RWPE1 (cell line): Measurements from ENCODE around the gene CNGB1.

ENCODE experiments used
- CTCF ChIA-PET: fragments of 350-600 bp; sonication (Branson Sonifier 250); formaldehyde crosslinking; extraction: SDS; loops from one replicate; lab custom pipeline; 2021; lab: Yijun Ruan, JAX
- POLR2A ChIA-PET: fragments of 400-600 bp; formaldehyde crosslinking; extraction: SDS; loops from one replicate; lab custom pipeline; 2020; ENCODE audit warnings: antibody characterized with exemption; ENCODE audit not compliant: low non-redundant PET; lab: Yijun Ruan, JAX
- DNase-seq: peaks from one replicate; pipeline ENCODE4 v3.0.0; 2012; ENCODE audit warnings: low spot score
- H3K27ac ChIP-seq: fragments of 450-650 bp; 2 replicates; pipeline ENCODE4 v1.5.1; 2017
- CTCF ChIP-seq: fragments of 450-650 bp; conservative IDR thresholded peaks from 2 replicates; pipeline ENCODE4 v1.5.1; 2017; ENCODE audit warnings: low read depth, mild to moderate bottlenecking

Gene CNGB1

GRCh38 chr16:57915811-57916488, 55.0 kb downstream of the CNGB1 start:
- TF ChIP-seq CTCF = no peak
- peak overlapping the region; percentile 55; the same call in 1 of the 2 replicates for H3K27ac ChIP-seq
- DNase-seq = no peak
- ChIA-PET CTCF (no interaction called here), POLR2A (no interaction called here)

- ChIA-PET POLR2A (no interaction called here), CTCF (no interaction called here)
- TF ChIP-seq CTCF = no peak
- H3K27ac ChIP-seq = no peak overlapping the region
- DNase-seq = no peak
These were observed 55.7 kb downstream of the CNGB1 start for GRCh38 chr16:57915267-57915666.

- no peak for TF ChIP-seq CTCF
- no peak for DNase-seq
- H3K27ac ChIP-seq = no peak overlapping the region
- ChIA-PET CTCF (interaction anchor here (0.9 kb wide), 1 partner anchor 16 kb away, joined by 3 read pairs; no protein-coding TSS in a partner anchor), POLR2A (no interaction called here)
These were observed 56.4 kb downstream of the CNGB1 start for GRCh38 chr16:57914244-57915173.

GRCh38 chr16:57912529-57913260, 58.2 kb downstream of the CNGB1 start:
- ChIA-PET CTCF (interaction anchor here (0.7 kb wide), 1 partner anchor 481 kb away, joined by 3 read pairs; no protein-coding TSS in a partner anchor), POLR2A (no interaction called here)
- no peak for TF ChIP-seq CTCF
- no peak for DNase-seq
- no peak overlapping the region for H3K27ac ChIP-seq

GRCh38 chr16:57911743-57912142, 59.2 kb downstream of the CNGB1 start:
- peak; percentile 46 for DNase-seq
- ChIA-PET CTCF (interaction anchor here (0.7 to 1.2 kb wide), 2 partner anchors 41 to 482 kb away, joined by 3 to 4 read pairs; no protein-coding TSS in a partner anchor), POLR2A (no interaction called here)
- H3K27ac ChIP-seq = peak overlapping the region; percentile 46
- no peak for TF ChIP-seq CTCF

- H3K27ac ChIP-seq = peak overlapping the region; percentile 46
- TF ChIP-seq CTCF = no peak
- DNase-seq = no peak
- ChIA-PET POLR2A (no interaction called here), CTCF (interaction anchor here (1.2 kb wide), 1 partner anchor 42 kb away, joined by 4 read pairs; no protein-coding TSS in a partner anchor)
These were observed 60.2 kb downstream of the CNGB1 start for GRCh38 chr16:57910696-57911095.
